ENCODE measurements around the gene ADGRF4. TPM values are rescaled to one million over a fixed set of nuclear protein-coding genes. Genes with fewer than 3 reads are reported as not detected.

The ADGRF4 gene
- total RNA-seq, 1 experiment from 2014 or later, result 0.10 TPM

DNA sequence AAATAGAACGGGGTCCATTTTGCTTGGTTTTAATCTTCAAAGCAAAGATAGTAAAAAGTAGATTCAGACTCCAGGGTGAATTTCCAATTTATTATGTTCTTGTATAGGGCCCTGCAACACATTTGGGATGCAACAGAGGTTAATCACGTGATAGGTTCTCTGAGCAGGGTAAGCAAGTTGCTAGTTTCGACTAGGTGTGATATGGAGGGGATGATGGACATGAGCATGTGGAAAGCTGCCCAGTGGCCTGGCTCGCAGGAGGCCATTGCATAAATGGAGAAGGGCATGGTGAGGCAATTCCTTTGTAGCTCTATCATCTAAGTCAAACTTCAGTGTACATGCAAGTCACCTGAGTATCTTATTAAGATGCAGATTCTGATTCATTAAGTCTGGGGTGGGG lies 17.7 kb upstream of the ADGRF4 start:
- no peaks in the 10 kb centered on the region for H3K36me3 ChIP-seq (ENCODE audit: control insufficient read depth, insufficient read depth, low read length)
- in situ Hi-C loops (cut with HindIII; ENCODE audit: low pct_unique_long_range_greater_than_20kb, low sequenced_read_pairs), result no loop called here
- DNase-seq (ENCODE audit: low read depth, low spot score) (no peak), ATAC-seq (no peak)
- H3K9me3 ChIP-seq (ENCODE audit: control insufficient read depth, insufficient read depth, low read depth, low read length), result no peaks in the 10 kb centered on the region
- TF ChIP-seq, protein P1, sequence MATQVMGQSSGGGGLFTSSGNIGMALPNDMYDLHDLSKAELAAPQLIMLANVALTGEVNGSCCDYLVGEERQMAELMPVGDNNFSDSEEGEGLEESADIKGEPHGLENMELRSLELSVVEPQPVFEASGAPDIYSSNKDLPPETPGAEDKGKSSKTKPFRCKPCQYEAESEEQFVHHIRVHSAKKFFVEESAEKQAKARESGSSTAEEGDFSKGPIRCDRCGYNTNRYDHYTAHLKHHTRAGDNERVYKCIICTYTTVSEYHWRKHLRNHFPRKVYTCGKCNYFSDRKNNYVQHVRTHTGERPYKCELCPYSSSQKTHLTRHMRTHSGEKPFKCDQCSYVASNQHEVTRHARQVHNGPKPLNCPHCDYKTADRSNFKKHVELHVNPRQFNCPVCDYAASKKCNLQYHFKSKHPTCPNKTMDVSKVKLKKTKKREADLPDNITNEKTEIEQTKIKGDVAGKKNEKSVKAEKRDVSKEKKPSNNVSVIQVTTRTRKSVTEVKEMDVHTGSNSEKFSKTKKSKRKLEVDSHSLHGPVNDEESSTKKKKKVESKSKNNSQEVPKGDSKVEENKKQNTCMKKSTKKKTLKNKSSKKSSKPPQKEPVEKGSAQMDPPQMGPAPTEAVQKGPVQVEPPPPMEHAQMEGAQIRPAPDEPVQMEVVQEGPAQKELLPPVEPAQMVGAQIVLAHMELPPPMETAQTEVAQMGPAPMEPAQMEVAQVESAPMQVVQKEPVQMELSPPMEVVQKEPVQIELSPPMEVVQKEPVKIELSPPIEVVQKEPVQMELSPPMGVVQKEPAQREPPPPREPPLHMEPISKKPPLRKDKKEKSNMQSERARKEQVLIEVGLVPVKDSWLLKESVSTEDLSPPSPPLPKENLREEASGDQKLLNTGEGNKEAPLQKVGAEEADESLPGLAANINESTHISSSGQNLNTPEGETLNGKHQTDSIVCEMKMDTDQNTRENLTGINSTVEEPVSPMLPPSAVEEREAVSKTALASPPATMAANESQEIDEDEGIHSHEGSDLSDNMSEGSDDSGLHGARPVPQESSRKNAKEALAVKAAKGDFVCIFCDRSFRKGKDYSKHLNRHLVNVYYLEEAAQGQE (IDR thresholded peaks at IDR 0.05; ENCODE audit: insufficient read depth in 1 of 2, low read depth in 2 of 2, low read length in 1 of 2), result no peak
- TF ChIP-seq POLR2AphosphoS5 (IDR thresholded peaks at IDR 0.05; ENCODE audit: low read depth, low read length), result no peak
- TF ChIP-seq CTCF (IDR thresholded peaks at IDR 0.05), result no peak
- TF ChIP-seq SIN3A (IDR thresholded peaks at IDR 0.05; ENCODE audit: borderline replicate concordance, insufficient read depth, low read depth, low read length), result no peak
- TF ChIP-seq TCF7L2 (IDR thresholded peaks at IDR 0.05; ENCODE audit: low read depth, low read length), result no peak
- no peak overlapping the region for H3K27ac ChIP-seq (ENCODE audit: low read length)
- H3K4me1 ChIP-seq (ENCODE audit: control insufficient read depth, insufficient read depth, low read length), result no peaks in the 10 kb centered on the region
- POLR2A ChIA-PET, result no interaction called here
- no peak overlapping the region for H3K4me3 ChIP-seq (ENCODE audit: low read depth in 2 of 2, low read length in 2 of 2)
- H3K27me3 ChIP-seq (ENCODE audit: control insufficient read depth, insufficient read depth, low read length), result no peaks in the 10 kb centered on the region; the same call in 1 of the 2 replicates
- CTCF ChIA-PET, result no interaction called here
- intact Hi-C loops (cut with micrococcal nuclease; ENCODE audit: unreplicated experiment), result no loop called here
- no TSS peak for BruUV-seq (replicated peaks)

GRCh38 chr6:47681201-47681990 lies 17.0 kb upstream of the ADGRF4 start:
- in situ Hi-C loops (cut with HindIII; ENCODE audit: low pct_unique_long_range_greater_than_20kb, low sequenced_read_pairs), result no loop called here
- ATAC-seq (no peak), DNase-seq (ENCODE audit: low read depth, low spot score) (no peak)
- Histone ChIP-seq H3K9me3 (ENCODE audit: control insufficient read depth, insufficient read depth, low read depth, low read length) (no peaks in the 10 kb centered on the region), H3K36me3 (ENCODE audit: control insufficient read depth, insufficient read depth, low read length) (no peaks in the 10 kb centered on the region), H3K4me3 (ENCODE audit: low read depth in 2 of 2, low read length in 2 of 2) (no peak overlapping the region), H3K27me3 (ENCODE audit: control insufficient read depth, insufficient read depth, low read length) (no peaks in the 10 kb centered on the region), H3K4me1 (ENCODE audit: control insufficient read depth, insufficient read depth, low read length) (no peaks in the 10 kb centered on the region), H3K27ac (ENCODE audit: low read length) (no peak overlapping the region)
- ChIA-PET CTCF (no interaction called here), POLR2A (no interaction called here)
- TF ChIP-seq POLR2AphosphoS5 (IDR thresholded peaks at IDR 0.05; ENCODE audit: low read depth, low read length), result no peak
- TF ChIP-seq, protein P1 (IDR thresholded peaks at IDR 0.05; ENCODE audit: insufficient read depth in 1 of 2, low read depth in 2 of 2, low read length in 1 of 2), result no peak
- TF ChIP-seq CTCF (IDR thresholded peaks at IDR 0.05), result no peak
- no peak for TF ChIP-seq TCF7L2 (IDR thresholded peaks at IDR 0.05; ENCODE audit: low read depth, low read length)
- TF ChIP-seq SIN3A (IDR thresholded peaks at IDR 0.05; ENCODE audit: borderline replicate concordance, insufficient read depth, low read depth, low read length), result no peak
- intact Hi-C loops (cut with micrococcal nuclease; ENCODE audit: unreplicated experiment), result no loop called here
- no TSS peak for BruUV-seq (replicated peaks)
